K562 (cell line): ENCODE data around the gene LCMT2. TPM values are rescaled to one million over a fixed set of nuclear protein-coding genes. Genes with fewer than 3 reads are reported as not detected.

Source experiments
- ADNP ChIP-seq: fragments of 200-800 bp; sonication (Bioruptor generic); IDR thresholded peaks from 2 replicates; pipeline ENCODE4 v1.6.1; 2016; ENCODE audit warnings: missing genetic modification characterization, missing compliant biosample characterization
- CEBPG ChIP-seq, 3 experiments: fragments of 200-800 bp in 1 of 3; sonication (Bioruptor generic) in 1 of 3; sonication (generic) in 1 of 3; formaldehyde crosslinking in 1 of 3; IDR thresholded peaks in 2 of 3; conservative IDR thresholded peaks in 1 of 3; 2 replicates each; pipeline versions ENCODE4 v1.6.1 to v1.8.0; 2016 to 2022; ENCODE audit warnings: missing compliant biosample characterization in 2 of 3, missing genetic modification characterization in 2 of 3, mild to moderate bottlenecking in 1 of 3, missing genetic modification reagents in 1 of 3
- CSDE1 ChIP-seq, 2 experiments: fragments of 450-650 bp; IDR thresholded peaks; 2 replicates each; pipeline ENCODE4 v1.6.1; 2016; ENCODE audit warnings: mild to moderate bottlenecking in 1 of 2
- DACH1 ChIP-seq: fragments of 450-650 bp; IDR thresholded peaks from 2 replicates; pipeline ENCODE4 v1.6.1; 2018; ENCODE audit not compliant: partially characterized antibody
- ETV1 ChIP-seq: fragments of 450-650 bp; conservative IDR thresholded peaks from 2 replicates; pipeline ENCODE4 v1.6.1; 2016; ENCODE audit warnings: missing genetic modification characterization, control low read depth, low read depth, missing compliant biosample characterization
- GABPA ChIP-seq: fragments of 200-800 bp; sonication (Bioruptor generic); conservative IDR thresholded peaks from 2 replicates; pipeline ENCODE4 v1.6.1; 2016; ENCODE audit warnings: low read depth, missing genetic modification characterization, missing compliant biosample characterization
- HDAC2 ChIP-seq: fragments of 450-650 bp; IDR thresholded peaks from 2 replicates; pipeline ENCODE4 v1.6.1; 2016; ENCODE audit warnings: mild to moderate bottlenecking
- RB1 ChIP-seq: fragments of 450-650 bp; IDR thresholded peaks from 2 replicates; pipeline ENCODE4 v1.6.1; 2017; ENCODE audit warnings: low read depth, mild to moderate bottlenecking
- REST ChIP-seq, 2 experiments: fragments of 450-650 bp; formaldehyde crosslinking in 1 of 2; IDR thresholded peaks; 2 replicates each; pipeline versions ENCODE4 v1.4.0 to v1.6.1; 2014 to 2020; ENCODE audit warnings: mild to moderate bottlenecking in 2 of 2, borderline replicate concordance in 1 of 2, low read depth in 1 of 2
- ZBTB9 ChIP-seq: fragments of 450-650 bp; formaldehyde crosslinking; IDR thresholded peaks from 2 replicates; pipeline ENCODE4 v1.4.0; 2020; ENCODE audit warnings: mild to moderate bottlenecking, moderate library complexity
- ZFP1 ChIP-seq: fragments of 450-650 bp; formaldehyde crosslinking; IDR thresholded peaks from 2 replicates; pipeline ENCODE4 v1.4.0; 2020; ENCODE audit warnings: mild to moderate bottlenecking, mixed read lengths
- ZNF12 ChIP-seq: sonication (generic); formaldehyde crosslinking; IDR thresholded peaks from 2 replicates; pipeline ENCODE4 v1.4.0; 2020; ENCODE audit warnings: mild to moderate bottlenecking, missing genetic modification reagents
- ZNF146 ChIP-seq: IDR thresholded peaks from one replicate; pipeline ENCODE4 v1.6.1; 2018; ENCODE audit warnings: missing compliant biosample characterization; ENCODE audit not compliant: unreplicated experiment
- ZNF24 ChIP-seq: fragments of 450-650 bp; IDR thresholded peaks from 2 replicates; pipeline ENCODE4 v1.6.1; 2016
- ZNF561 ChIP-seq: fragments of 450-650 bp; formaldehyde crosslinking; conservative IDR thresholded peaks from 2 replicates; pipeline ENCODE4 v1.4.0; 2020; ENCODE audit warnings: mild to moderate bottlenecking, moderate library complexity
- ZNF644 ChIP-seq: fragments of 200-800 bp; sonication (Bioruptor generic); IDR thresholded peaks from 2 replicates; pipeline ENCODE4 v1.6.1; 2016; ENCODE audit warnings: low read depth, missing genetic modification characterization, missing compliant biosample characterization
- polyA plus RNA-seq, 8 experiments: library from polyadenylated mRNA; depleted of rRNA in 4 of 8; stranded (reverse) in 5 of 8; unstranded in 3 of 8; fragments of >200 nt; fragmentation: Nextera tagmentation in 2 of 8; fragmentation: Illumina TruSeq in 1 of 8; extraction: Ambion mirVana in 2 of 8; extraction: Trizol in 1 of 8; gene quantifications; 2 replicates each; pipeline versions ENCODE4 v1.2.1 to v1.2.3, GENCODE V29; 2011 to 2014; ENCODE audit warnings: inconsistent platforms in 1 of 8, missing spikeins in 1 of 8
- total RNA-seq, 7 experiments: library from RNA; depleted of rRNA in 6 of 7; stranded (reverse); fragments of >200 nt in 6 of 7; fragmentation: Illumina TruSeq in 2 of 7; extraction: Trizol in 2 of 7; gene quantifications; 2 replicates each; pipeline versions ENCODE4 v1.2.1 to v1.2.3, GENCODE V29; 2011 to 2021; ENCODE audit warnings: low replicate concordance in 1 of 7

The LCMT2 gene
- total and polyA plus RNA-seq, 9 of the 15 experiments (the other 6 are each of a cell fraction or from before 2014, with no cell fraction given) = 2.5 to 22.3 (median 15.2) TPM

GRCh38 chr15:43370310-43370974 is 40.1 kb upstream of the LCMT2 start (continued):
- TF ChIP-seq ZNF644 (0 out of 2 replicates have a peak, but pooled peaks have one; percentile 43), ZNF146 (no peak), GABPA (tag) (no peak), ZNF24 (no peak), HDAC2 (peak; percentile 68; the same call in 1 of the 2 replicates), ZNF12 (CRISPR knock-in tag) (peak; percentile 16; the same call in 1 of the 2 replicates), REST (IDR thresholded peaks at IDR 0.05; ENCODE audit: borderline replicate concordance) (peak; percentile 89), REST (CRISPR knock-in tag; IDR thresholded peaks at IDR 0.05; ENCODE audit: low read depth) (no peak), ADNP (tag) (no peak), ZNF561 (CRISPR knock-in tag) (no peak), ZFP1 (CRISPR knock-in tag) (no peak), RB1 (peak; percentile 5; the same call in 1 of the 2 replicates), CEBPG (CRISPR knock-in tag; IDR thresholded peaks at IDR 0.05) (no peak), CEBPG (tag; conservative IDR thresholded peaks at IDR 0.05 in 1 of 2, IDR thresholded peaks at IDR 0.05 in 1 of 2) (no peak), ZBTB9 (CRISPR knock-in tag) (no peak), CSDE1 (IDR thresholded peaks at IDR 0.05) (no peak), DACH1 (peak; percentile 80), ETV1 (tag) (peak; percentile 36; the same call in 1 of the 2 replicates)
